Neural progenitor cell (in vitro differentiated cells): ENCODE data around the gene ARAF. TPM values are rescaled to one million over a fixed set of nuclear protein-coding genes. Genes with fewer than 3 reads are reported as not detected.
A peak's percentile ranks its signal among the peaks of the same experiment; 100 is the strongest.

Experiments used
- DNase-seq: peaks from one replicate; pipeline ENCODE4 v3.0.0-alpha.2; 2016; ENCODE audit warnings: low spot score
- H2AFZ ChIP-seq: fragments of 200-600 bp; sonication (generic); replicated peaks from 2 replicates; pipeline ENCODE4 v1.6.1; 2016; ENCODE audit warnings: antibody characterized with exemption
- H3F3A ChIP-seq: fragments of 200-600 bp; sonication (generic); 2 replicates; pipeline ENCODE4 v1.6.1; 2016; ENCODE audit warnings: antibody characterized with exemption, low read depth
- H3K27ac ChIP-seq: fragments of 200-600 bp; sonication (generic); 2 replicates; pipeline ENCODE4 v1.5.1; 2016; ENCODE audit warnings: mild to moderate bottlenecking
- H3K27me3 ChIP-seq: fragments of 200-600 bp; sonication (generic); 2 replicates; pipeline ENCODE4 v1.6.1; 2016; ENCODE audit warnings: mild to moderate bottlenecking, moderate library complexity
- H3K36me3 ChIP-seq: fragments of 200-600 bp; sonication (generic); 2 replicates; pipeline ENCODE4 v1.5.1; 2016
- H3K4me1 ChIP-seq: fragments of 200-600 bp; sonication (generic); 2 replicates; pipeline ENCODE4 v1.6.1; 2016; ENCODE audit warnings: mixed run types
- H3K4me2 ChIP-seq: fragments of 200-600 bp; sonication (generic); 2 replicates; pipeline ENCODE4 v1.6.1; 2016
- H3K4me3 ChIP-seq: fragments of 200-600 bp; sonication (generic); 2 replicates; pipeline ENCODE4 v1.5.1; 2016
- H3K79me2 ChIP-seq: fragments of 200-600 bp; sonication (generic); 2 replicates; pipeline ENCODE4 v1.6.1; 2016; ENCODE audit warnings: low read depth
- H3K9ac ChIP-seq: fragments of 200-600 bp; sonication (generic); 2 replicates; pipeline ENCODE4 v1.6.1; 2016
- H3K9me3 ChIP-seq: fragments of 200-600 bp; sonication (generic); 2 replicates; pipeline ENCODE4 v1.5.1; 2016; ENCODE audit warnings: low read depth
- H4K20me1 ChIP-seq: fragments of 200-600 bp; sonication (generic); 2 replicates; pipeline ENCODE4 v1.6.1; 2016; ENCODE audit warnings: low read depth
- H3K27ac Mint-ChIP-seq: 3 replicates; pipeline ENCODE4 v1.8.0; 2021; ENCODE audit warnings: mixed read lengths
- H3K27me3 Mint-ChIP-seq: 2 replicates; pipeline ENCODE4 v1.8.0; 2022; ENCODE audit warnings: low read depth, mild to moderate bottlenecking, inconsistent platforms, moderate library complexity, mixed read lengths; ENCODE audit not compliant: insufficient read depth
- H3K36me3 Mint-ChIP-seq: 3 replicates; pipeline ENCODE4 v1.8.0; 2021; ENCODE audit warnings: mixed read lengths
- H3K4me1 Mint-ChIP-seq: 3 replicates; pipeline ENCODE4 v1.8.0; 2021; ENCODE audit warnings: mixed read lengths
- H3K4me3 Mint-ChIP-seq: 3 replicates; pipeline ENCODE4 v1.8.0; 2021; ENCODE audit warnings: mild to moderate bottlenecking, moderate library complexity, mixed read lengths
- H3K9me3 Mint-ChIP-seq: 3 replicates; pipeline ENCODE4 v1.8.0; 2020; ENCODE audit warnings: mixed read lengths
- EZH2 ChIP-seq: fragments of 200-600 bp; sonication (generic); IDR thresholded peaks from 2 replicates; pipeline ENCODE4 v1.6.1; 2017; ENCODE audit warnings: antibody characterized with exemption, mild to moderate bottlenecking, moderate library complexity
- EZH2phosphoT487 ChIP-seq: fragments of 200-600 bp; sonication (generic); IDR thresholded peaks from 2 replicates; pipeline ENCODE4 v1.6.1; 2017; ENCODE audit warnings: antibody characterized with exemption
- total RNA-seq: library from RNA; depleted of rRNA; stranded (reverse); fragments of >200 nt; gene quantifications from 2 replicates; pipeline ENCODE4 v1.2.3, GENCODE V29; 2015; ENCODE audit warnings: low replicate concordance
- TF ChIP-seq, protein P1 (sequence below): fragments of 200-600 bp; sonication (generic); IDR thresholded peaks from 2 replicates; pipeline ENCODE4 v1.5.1; 2017; ENCODE audit warnings: antibody characterized with exemption, mild to moderate bottlenecking

The ARAF gene
- total RNA-seq, 1 donor from 2014 or later = 17.4 TPM

DNA sequence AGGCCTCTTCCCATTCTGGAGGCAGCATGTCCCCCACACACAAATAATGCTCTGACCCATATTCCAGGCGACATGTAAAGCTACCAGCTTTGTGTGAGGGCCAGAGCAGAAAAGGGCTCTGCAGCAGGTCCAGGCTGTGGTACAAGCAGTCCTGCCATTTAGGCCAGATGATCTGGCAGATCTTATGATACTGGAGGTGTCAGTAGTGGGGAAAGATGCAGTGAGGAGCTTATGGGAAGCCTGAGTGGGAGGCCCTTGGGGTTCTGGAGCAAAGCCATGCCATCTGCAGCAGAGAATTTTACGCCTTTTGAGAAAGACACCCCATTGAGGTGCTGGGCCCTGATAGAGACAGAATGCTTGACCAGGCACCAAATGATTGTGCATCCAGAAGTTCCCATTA is 50.9 kb downstream of the ARAF start:
- Histone ChIP-seq H3K79me2 (no peaks in the 10 kb centered on the region), H3K27me3 (no peaks in the 10 kb centered on the region), H2AFZ (no peak overlapping the region), H3K4me2 (no peak overlapping the region), H4K20me1 (no peaks in the 10 kb centered on the region), H3K27ac (no peak overlapping the region), H3K9ac (no peak overlapping the region), H3K4me1 (no peaks in the 10 kb centered on the region), H3K36me3 (no peaks in the 10 kb centered on the region), H3K4me3 (no peak overlapping the region), H3F3A (no peaks in the 10 kb centered on the region), H3K9me3 (no peaks in the 10 kb centered on the region)
- Mint-ChIP-seq H3K4me1 (peaks cover 11% of the 10 kb centered on the region), H3K27ac (no peak overlapping the region), H3K4me3 (no peak overlapping the region), H3K27me3 (peaks cover 7% of the 10 kb centered on the region), H3K36me3 (no peaks in the 10 kb centered on the region), H3K9me3 (peaks cover 12% of the 10 kb centered on the region)
- TF ChIP-seq EZH2phosphoT487 = no peak
- TF ChIP-seq, protein P1, sequence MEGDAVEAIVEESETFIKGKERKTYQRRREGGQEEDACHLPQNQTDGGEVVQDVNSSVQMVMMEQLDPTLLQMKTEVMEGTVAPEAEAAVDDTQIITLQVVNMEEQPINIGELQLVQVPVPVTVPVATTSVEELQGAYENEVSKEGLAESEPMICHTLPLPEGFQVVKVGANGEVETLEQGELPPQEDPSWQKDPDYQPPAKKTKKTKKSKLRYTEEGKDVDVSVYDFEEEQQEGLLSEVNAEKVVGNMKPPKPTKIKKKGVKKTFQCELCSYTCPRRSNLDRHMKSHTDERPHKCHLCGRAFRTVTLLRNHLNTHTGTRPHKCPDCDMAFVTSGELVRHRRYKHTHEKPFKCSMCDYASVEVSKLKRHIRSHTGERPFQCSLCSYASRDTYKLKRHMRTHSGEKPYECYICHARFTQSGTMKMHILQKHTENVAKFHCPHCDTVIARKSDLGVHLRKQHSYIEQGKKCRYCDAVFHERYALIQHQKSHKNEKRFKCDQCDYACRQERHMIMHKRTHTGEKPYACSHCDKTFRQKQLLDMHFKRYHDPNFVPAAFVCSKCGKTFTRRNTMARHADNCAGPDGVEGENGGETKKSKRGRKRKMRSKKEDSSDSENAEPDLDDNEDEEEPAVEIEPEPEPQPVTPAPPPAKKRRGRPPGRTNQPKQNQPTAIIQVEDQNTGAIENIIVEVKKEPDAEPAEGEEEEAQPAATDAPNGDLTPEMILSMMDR = no peak
- no peak for TF ChIP-seq EZH2
- no peak for DNase-seq

DNA sequence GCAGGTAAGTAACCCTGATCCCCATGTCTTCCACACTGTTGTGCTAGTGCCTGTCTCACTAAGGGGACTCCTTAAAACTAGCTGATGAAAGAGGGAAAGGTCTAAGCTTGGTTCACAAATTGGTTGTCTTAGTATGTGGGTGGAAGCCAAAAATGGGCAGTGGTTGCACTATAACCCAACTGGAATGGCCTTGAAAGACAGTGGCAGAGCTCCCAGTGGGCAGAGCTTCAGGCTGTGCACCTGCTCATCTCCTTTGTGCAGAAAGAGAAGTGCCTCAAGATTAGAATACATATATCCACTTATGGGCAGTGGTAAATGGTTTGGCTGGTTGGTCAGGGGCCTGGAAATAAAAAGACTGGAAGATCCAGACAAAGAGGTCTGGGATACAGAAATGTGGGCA is 51.4 kb downstream of the ARAF start:
- Mint-ChIP-seq H3K4me3 (peak overlapping the region; percentile 24), H3K4me1 (peaks cover 11% of the 10 kb centered on the region), H3K36me3 (no peaks in the 10 kb centered on the region), H3K27ac (no peak overlapping the region), H3K9me3 (peaks cover 12% of the 10 kb centered on the region), H3K27me3 (peaks cover 7% of the 10 kb centered on the region)
- no peak overlapping the region for H3K27ac ChIP-seq
- no peaks in the 10 kb centered on the region for H3K4me1 ChIP-seq
- no peaks in the 10 kb centered on the region for H3K79me2 ChIP-seq
- no peak overlapping the region for H3K4me3 ChIP-seq
- H2AFZ ChIP-seq = no peak overlapping the region
- no peaks in the 10 kb centered on the region for H3K9me3 ChIP-seq
- no peak for DNase-seq
- H3F3A ChIP-seq = no peaks in the 10 kb centered on the region
- no peaks in the 10 kb centered on the region for H3K27me3 ChIP-seq
- H3K36me3 ChIP-seq = no peaks in the 10 kb centered on the region
- no peak overlapping the region for H3K4me2 ChIP-seq
- H3K9ac ChIP-seq = no peak overlapping the region
- TF ChIP-seq, protein P1 = no peak
- no peak for TF ChIP-seq EZH2
- no peak for TF ChIP-seq EZH2phosphoT487
- no peaks in the 10 kb centered on the region for H4K20me1 ChIP-seq

DNA sequence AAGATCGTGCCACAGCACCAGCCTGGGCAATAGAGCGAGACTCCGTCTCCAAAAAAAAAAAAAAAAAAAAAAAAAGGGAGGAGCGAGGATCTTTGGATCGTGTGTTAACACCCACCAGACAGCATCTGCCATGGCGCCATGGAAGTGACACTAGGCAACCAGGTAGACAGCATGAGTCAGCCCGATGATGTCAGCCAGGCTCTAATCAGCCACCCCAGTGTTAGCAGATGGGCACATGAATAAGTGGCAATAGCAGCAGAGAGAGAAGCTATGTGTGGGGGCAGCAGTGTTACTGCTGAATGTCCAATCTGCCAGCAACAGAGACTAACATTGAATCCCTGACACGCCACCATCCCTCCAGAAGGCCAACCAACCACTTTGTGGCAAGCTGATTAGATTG is 52.1 kb downstream of the ARAF start:
- H3K4me3 ChIP-seq = no peak overlapping the region
- H3K9me3 ChIP-seq = no peaks in the 10 kb centered on the region
- H3K27ac Mint-ChIP-seq = no peak overlapping the region
- H3K27me3 Mint-ChIP-seq = peaks cover 9% of the 10 kb centered on the region
- peaks cover 9% of the 10 kb centered on the region for H3K4me1 Mint-ChIP-seq
- peaks cover 12% of the 10 kb centered on the region for H3K9me3 Mint-ChIP-seq
- no peaks in the 10 kb centered on the region for H3K36me3 Mint-ChIP-seq
- no peak overlapping the region for H3K4me2 ChIP-seq
- no peaks in the 10 kb centered on the region for H3K4me1 ChIP-seq
- H3K27ac ChIP-seq = no peak overlapping the region
- H4K20me1 ChIP-seq = no peaks in the 10 kb centered on the region
- TF ChIP-seq, protein P1 = no peak
- TF ChIP-seq EZH2phosphoT487 = no peak
- TF ChIP-seq EZH2 = no peak
- H3K27me3 ChIP-seq = no peaks in the 10 kb centered on the region
- no peak overlapping the region for H2AFZ ChIP-seq
- DNase-seq = no peak
- no peak overlapping the region for H3K4me3 Mint-ChIP-seq
- H3K9ac ChIP-seq = no peak overlapping the region
- no peaks in the 10 kb centered on the region for H3F3A ChIP-seq
- H3K79me2 ChIP-seq = no peaks in the 10 kb centered on the region
- H3K36me3 ChIP-seq = no peaks in the 10 kb centered on the region
